ENCODE measurements around the gene NFATC2. TPM values are rescaled to one million over a fixed set of nuclear protein-coding genes. Genes with fewer than 3 reads are reported as not detected.

The NFATC2 gene
- total RNA-seq, 1 experiment from 2014 or later: 6.3 TPM

DNA sequence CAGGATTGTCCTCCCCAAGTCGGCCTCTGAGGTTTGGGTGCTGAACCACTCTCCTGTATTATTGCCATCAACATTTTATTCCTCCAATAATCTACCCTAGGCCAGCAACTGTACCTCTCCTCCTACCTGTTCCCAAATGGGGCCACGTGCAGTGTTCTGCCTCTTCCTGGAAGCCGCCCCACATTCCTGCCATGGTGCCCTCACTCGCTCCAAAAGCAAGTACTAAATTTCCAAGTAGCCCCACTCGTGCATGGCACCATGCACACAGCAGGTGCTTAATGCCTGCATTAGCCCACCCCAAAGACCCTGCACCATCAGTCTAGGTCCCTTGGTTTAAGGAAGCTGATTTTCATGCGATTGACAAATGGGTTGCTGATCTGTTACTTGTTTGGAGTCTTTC is 147.8 kb downstream of the NFATC2 start:
- no peak overlapping the region for H3K27ac ChIP-seq
- H2AFZ ChIP-seq: no peak overlapping the region
- ChIA-PET POLR2A (ENCODE audit: unreplicated experiment) (no interaction called here), CTCF (no interaction called here)
- no peaks in the 10 kb centered on the region for H3K27me3 ChIP-seq (ENCODE audit: insufficient read depth, low read depth)
- H3K4me2 ChIP-seq: no peak overlapping the region
- no peaks in the 10 kb centered on the region for H4K20me1 ChIP-seq (ENCODE audit: insufficient read depth)
- no peaks in the 10 kb centered on the region for H3K36me3 ChIP-seq (ENCODE audit: low read depth)
- DNase-seq: no peak
- no peaks in the 10 kb centered on the region for H3F3A ChIP-seq (ENCODE audit: insufficient read depth, low read depth)
- no peaks in the 10 kb centered on the region for H3K4me1 ChIP-seq (replicated peaks; ENCODE audit: insufficient read depth)
- no TSS peak for BruUV-seq (replicated peaks)
- H3K9me2 ChIP-seq (ENCODE audit: insufficient read depth): no peaks in the 10 kb centered on the region
- no peak overlapping the region for H3K4me3 ChIP-seq
- intact Hi-C loops (cut with micrococcal nuclease; ENCODE audit: unreplicated experiment): no loop called here
- no peaks in the 10 kb centered on the region for H3K79me2 ChIP-seq (ENCODE audit: low read depth)
- H3K9me3 ChIP-seq (ENCODE audit: insufficient read depth, low read depth): no peaks in the 10 kb centered on the region
- TF ChIP-seq EZH2 (IDR thresholded peaks at IDR 0.05; ENCODE audit: low read depth): no peak
- TF ChIP-seq, protein P1, sequence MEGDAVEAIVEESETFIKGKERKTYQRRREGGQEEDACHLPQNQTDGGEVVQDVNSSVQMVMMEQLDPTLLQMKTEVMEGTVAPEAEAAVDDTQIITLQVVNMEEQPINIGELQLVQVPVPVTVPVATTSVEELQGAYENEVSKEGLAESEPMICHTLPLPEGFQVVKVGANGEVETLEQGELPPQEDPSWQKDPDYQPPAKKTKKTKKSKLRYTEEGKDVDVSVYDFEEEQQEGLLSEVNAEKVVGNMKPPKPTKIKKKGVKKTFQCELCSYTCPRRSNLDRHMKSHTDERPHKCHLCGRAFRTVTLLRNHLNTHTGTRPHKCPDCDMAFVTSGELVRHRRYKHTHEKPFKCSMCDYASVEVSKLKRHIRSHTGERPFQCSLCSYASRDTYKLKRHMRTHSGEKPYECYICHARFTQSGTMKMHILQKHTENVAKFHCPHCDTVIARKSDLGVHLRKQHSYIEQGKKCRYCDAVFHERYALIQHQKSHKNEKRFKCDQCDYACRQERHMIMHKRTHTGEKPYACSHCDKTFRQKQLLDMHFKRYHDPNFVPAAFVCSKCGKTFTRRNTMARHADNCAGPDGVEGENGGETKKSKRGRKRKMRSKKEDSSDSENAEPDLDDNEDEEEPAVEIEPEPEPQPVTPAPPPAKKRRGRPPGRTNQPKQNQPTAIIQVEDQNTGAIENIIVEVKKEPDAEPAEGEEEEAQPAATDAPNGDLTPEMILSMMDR (conservative IDR thresholded peaks at IDR 0.05): no peak

DNA sequence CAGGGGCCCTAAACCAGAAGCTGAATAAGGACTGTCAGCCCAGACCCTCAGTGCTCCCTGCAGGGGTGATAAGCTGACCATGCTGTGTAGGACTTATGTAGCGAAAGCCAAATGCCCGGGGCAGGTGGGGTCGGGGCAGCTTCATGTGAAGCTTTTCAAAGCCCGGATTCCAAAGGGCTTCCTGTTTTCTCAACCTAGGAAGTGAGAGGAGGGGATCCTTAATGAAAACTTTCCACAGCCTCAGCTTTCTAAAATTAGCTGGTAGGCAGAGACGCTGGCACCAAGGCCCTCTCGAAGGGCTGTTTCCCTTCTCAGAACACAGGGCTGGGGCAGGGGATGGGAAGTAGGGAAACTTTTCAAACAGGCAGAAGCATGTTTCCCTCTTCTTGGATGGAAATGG is 148.9 kb downstream of the NFATC2 start:
- Histone ChIP-seq H3K36me3 (ENCODE audit: low read depth) (no peaks in the 10 kb centered on the region), H3K4me2 (no peak overlapping the region), H4K20me1 (ENCODE audit: insufficient read depth) (no peaks in the 10 kb centered on the region), H2AFZ (no peak overlapping the region), H3K9me3 (ENCODE audit: insufficient read depth, low read depth) (no peaks in the 10 kb centered on the region), H3F3A (ENCODE audit: insufficient read depth, low read depth) (peaks cover 7% of the 10 kb centered on the region; the same call in 1 of the 2 replicates), H3K27me3 (ENCODE audit: insufficient read depth, low read depth) (no peaks in the 10 kb centered on the region), H3K4me3 (no peak overlapping the region), H3K9me2 (ENCODE audit: insufficient read depth) (no peaks in the 10 kb centered on the region), H3K27ac (no peak overlapping the region), H3K79me2 (ENCODE audit: low read depth) (no peaks in the 10 kb centered on the region), H3K4me1 (replicated peaks; ENCODE audit: insufficient read depth) (peaks cover 10% of the 10 kb centered on the region)
- ChIA-PET CTCF (interaction anchor here (0.6 kb wide), 1 partner anchor 14 kb away, joined by 3 read pairs; no protein-coding TSS in a partner anchor), POLR2A (ENCODE audit: unreplicated experiment) (no interaction called here)
- BruUV-seq (replicated peaks): no TSS peak
- intact Hi-C loops (cut with micrococcal nuclease; ENCODE audit: unreplicated experiment): no loop called here
- TF ChIP-seq, protein P1 (conservative IDR thresholded peaks at IDR 0.05): no peak
- no peak for TF ChIP-seq EZH2 (IDR thresholded peaks at IDR 0.05; ENCODE audit: low read depth)
- DNase-seq: no peak

DNA sequence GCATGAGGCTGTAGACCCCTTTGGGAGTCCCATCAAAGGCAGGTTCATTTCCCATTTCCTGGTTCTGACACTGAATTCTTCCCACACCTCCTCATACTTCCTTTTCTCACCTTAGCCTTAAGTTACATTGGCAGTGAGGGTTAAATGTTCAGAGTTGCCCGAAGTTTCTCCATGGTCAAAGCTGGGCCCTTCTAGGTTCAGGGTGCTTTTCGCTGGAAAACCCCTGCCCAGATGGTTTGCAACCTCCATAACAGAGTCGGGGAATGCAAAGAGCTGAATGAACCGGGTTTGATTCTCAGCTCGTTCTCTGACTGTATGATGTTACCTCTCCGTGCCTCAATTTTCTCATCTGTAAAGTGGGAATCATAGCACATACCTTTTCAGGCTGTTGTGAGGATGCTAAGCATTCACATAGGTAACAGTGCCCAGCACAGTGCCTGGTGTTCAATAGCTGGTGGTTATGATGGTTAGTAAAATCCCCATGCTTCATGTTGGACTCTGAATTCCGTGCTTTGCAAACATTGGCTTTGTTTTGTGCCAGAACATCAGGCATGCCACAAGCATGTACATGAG is 149.8 kb downstream of the NFATC2 start:
- no peak for DNase-seq
- BruUV-seq (replicated peaks): no TSS peak
- intact Hi-C loops (cut with micrococcal nuclease; ENCODE audit: unreplicated experiment): no loop called here
- Histone ChIP-seq H3K27me3 (ENCODE audit: insufficient read depth, low read depth) (no peaks in the 10 kb centered on the region), H3K79me2 (ENCODE audit: low read depth) (no peaks in the 10 kb centered on the region), H3K4me2 (no peak overlapping the region), H3K27ac (no peak overlapping the region), H3K4me1 (replicated peaks; ENCODE audit: insufficient read depth) (peaks cover 17% of the 10 kb centered on the region), H3K4me3 (no peak overlapping the region), H3K9me2 (ENCODE audit: insufficient read depth) (no peaks in the 10 kb centered on the region), H3F3A (ENCODE audit: insufficient read depth, low read depth) (peaks cover 9% of the 10 kb centered on the region; the same call in 1 of the 2 replicates), H4K20me1 (ENCODE audit: insufficient read depth) (no peaks in the 10 kb centered on the region), H3K36me3 (ENCODE audit: low read depth) (no peaks in the 10 kb centered on the region), H3K9me3 (ENCODE audit: insufficient read depth, low read depth) (no peaks in the 10 kb centered on the region), H2AFZ (no peak overlapping the region)
- no peak for TF ChIP-seq EZH2 (IDR thresholded peaks at IDR 0.05; ENCODE audit: low read depth)
- TF ChIP-seq, protein P1 (conservative IDR thresholded peaks at IDR 0.05): no peak
- CTCF ChIA-PET: interaction anchor here (0.6 kb wide), 1 partner anchor 15 kb away, joined by 3 read pairs; no protein-coding TSS in a partner anchor
- POLR2A ChIA-PET (ENCODE audit: unreplicated experiment): no interaction called here

All from PC-9 (cell line).